Endometrial microvascular endothelial cells (primary cell): ENCODE measurements around the gene CXorf38. TPM values are rescaled to one million over a fixed set of nuclear protein-coding genes. Genes with fewer than 3 reads are reported as not detected.
"Not testable (repeated sequence)": the region's sequence is repeated elsewhere in the genome, so short reads cannot be mapped to it uniquely, and the experiment has no call there.

Experiments used
- in situ Hi-C: cut with HindIII; loops from 2 replicates; pipeline ENCODE4 v1.10.0; 2017; ENCODE audit warnings: low sequenced_read_pairs, low pct_unique_long_range_greater_than_20kb; ENCODE audit errors: inconsistent ontology term
- total RNA-seq: library from RNA; depleted of rRNA; stranded (reverse); fragments of >200 nt; gene quantifications from one replicate; pipeline ENCODE4 v1.2.3, GENCODE V29; 2015; ENCODE audit errors: inconsistent ontology term

The CXorf38 gene
- total RNA-seq, 1 donor from 2014 or later: 15.6 TPM

- in situ Hi-C loops: no loop called here
These were observed 9.7 kb downstream of the CXorf38 start for GRCh38 chrX:40637687-40638086.

- in situ Hi-C loops: no loop called here
These were observed 15.2 kb downstream of the CXorf38 start for GRCh38 chrX:40632199-40632598.

DNA sequence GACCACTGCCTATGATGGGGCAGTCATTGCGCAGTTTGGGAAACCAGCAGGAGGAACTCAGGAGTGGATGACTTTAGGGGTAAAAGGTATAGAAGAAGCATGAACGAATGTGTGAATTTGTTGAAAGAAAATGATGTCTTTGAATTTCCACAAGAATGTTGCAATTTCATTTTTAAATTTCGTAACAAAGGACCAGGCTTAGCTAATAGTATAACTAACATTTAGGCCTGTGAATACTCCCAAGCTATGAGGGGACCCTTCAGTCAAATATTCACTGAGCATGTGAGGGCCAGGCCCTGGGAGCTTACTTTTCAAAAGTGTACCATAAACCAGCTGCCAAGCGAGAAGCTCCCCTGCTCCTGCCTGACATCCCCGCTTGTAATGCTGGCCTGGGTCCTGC lies 18.9 kb downstream of the CXorf38 start:
- in situ Hi-C loops: no loop called here

GRCh38 chrX:40625294-40625693 lies 22.1 kb downstream of the CXorf38 start:
- in situ Hi-C loops: no loop called here

DNA sequence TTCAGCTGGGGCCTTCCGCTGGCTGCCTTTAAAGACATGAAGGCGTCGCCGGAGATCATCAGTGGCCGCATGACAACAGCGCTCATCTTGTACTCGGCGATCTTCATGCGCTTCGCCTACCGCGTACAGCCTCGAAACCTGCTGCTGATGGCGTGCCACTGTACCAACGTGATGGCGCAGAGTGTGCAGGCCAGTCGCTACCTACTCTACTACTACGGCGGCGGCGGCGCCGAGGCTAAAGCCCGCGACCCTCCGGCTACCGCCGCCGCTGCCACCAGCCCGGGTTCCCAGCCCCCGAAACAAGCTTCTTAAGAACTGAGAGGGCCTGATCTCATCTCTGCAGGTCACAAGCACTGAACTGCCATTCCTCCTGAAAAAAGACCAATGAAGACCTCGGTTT lies 23.7 kb downstream of the CXorf38 start:
- in situ Hi-C loops: no loop called here

DNA sequence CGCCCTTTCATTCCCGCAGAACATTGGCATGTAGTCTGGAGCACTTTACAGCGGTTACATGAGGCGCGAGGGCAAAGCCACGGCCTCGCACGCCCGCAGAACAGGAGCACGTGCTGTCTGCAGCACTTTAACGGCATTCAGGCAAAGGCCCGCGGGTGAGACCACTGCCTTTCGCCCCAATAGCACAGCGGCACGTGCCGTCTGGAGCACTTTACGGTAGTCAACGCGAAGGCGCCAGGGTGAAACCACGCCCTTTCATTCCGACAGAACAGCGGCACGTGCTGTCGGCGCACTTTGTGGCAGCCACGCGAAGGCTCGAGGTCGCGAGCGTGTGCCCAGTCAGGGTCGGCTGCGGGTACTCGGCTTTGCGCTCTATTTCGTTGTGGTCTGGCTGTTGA lies 24.2 kb downstream of the CXorf38 start, which contains the start of gene MPC1L:
MPC1L (plus strand) TSS at position 290 of the 398 bp plus-strand sequence. CDS start 138 bp downstream, outside the sequence.
- in situ Hi-C loops: no loop called here

GRCh38 chrX:40622479-40623138 lies 24.8 kb downstream of the CXorf38 start:
- in situ Hi-C loops: no loop called here

DNA sequence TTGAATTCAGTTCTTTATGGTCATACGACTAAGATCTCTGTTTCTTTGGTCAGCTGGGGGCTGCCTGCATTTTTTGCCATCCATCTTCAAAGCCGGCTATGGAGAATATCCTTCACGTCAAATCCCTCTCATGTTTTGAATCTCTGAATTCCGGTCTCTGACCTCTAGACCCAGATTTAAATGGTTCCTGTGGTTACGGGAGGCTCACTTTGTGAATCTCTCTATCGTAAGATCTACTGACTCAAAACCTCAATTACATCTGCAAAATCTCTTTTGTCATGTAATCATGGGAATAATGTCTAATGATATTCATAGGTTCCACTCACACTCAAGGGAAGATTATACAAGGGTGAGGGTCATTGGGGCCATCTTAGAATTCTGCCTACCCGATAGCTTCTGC lies 29.8 kb downstream of the CXorf38 start:
- in situ Hi-C loops: no loop called here

DNA sequence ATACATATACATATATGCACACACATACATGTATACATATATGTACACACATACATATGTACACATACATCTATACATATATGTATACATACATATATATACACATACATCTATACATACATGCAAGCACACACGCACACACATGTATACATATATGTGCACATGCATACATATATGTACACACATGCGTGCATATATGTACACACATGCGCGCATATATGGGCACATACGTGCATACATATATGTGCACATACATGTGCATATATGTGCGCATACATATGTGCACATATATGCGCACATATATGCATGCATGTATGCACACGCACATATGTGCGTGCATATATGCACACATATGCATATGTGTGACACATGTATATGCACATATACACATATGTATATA lies 31.4 kb downstream of the CXorf38 start:
- in situ Hi-C loops: no loop called here

DNA sequence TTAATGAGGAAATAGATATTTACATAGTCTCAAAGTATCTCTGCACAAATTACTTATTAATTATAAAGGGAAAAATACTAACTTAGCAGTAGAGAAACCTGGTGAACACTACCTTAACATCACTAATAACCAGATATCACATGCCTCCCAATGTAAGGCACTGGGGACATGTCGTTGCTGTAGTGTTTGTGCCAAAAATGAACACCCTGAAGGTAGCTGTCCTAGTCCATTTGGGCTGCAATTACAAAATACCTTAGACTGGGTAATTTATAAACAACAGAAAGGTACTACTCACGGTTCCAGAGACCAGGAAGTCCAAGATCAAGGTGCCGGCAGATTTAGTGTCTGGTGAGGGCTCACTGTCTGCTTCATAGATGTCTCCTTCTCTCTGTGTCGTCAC lies 34.9 kb downstream of the CXorf38 start:
- in situ Hi-C loops: no loop called here

GRCh38 chrX:40607381-40607780 lies 40.0 kb downstream of the CXorf38 start:
- in situ Hi-C loops: no loop called here

- in situ Hi-C loops: no loop called here
These were observed 43.9 kb downstream of the CXorf38 start for GRCh38 chrX:40603446-40603845.

GRCh38 chrX:40589616-40590321 lies 57.6 kb downstream of the CXorf38 start:
- in situ Hi-C loops: not testable (repeated sequence)

DNA sequence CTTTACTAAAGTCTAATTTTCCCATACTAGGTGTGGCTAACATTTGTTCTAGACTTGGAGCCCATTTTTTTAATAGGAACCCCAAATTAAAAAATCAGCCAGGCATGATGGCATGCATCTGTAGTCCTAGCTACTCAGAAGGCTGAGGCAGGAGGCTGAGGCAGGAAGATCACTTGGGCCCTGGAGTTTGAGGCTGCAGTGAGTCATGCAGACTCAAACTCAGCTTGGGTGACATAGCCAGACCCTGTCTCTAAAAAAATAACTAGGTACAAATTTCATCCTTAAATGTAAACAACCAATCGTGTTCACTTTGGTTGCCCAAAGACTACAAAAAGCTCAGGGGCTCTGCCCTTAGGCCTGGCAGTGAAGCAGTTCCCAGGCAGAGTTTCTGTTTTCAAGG lies 59.7 kb downstream of the CXorf38 start:
- in situ Hi-C loops: not testable (repeated sequence)

DNA sequence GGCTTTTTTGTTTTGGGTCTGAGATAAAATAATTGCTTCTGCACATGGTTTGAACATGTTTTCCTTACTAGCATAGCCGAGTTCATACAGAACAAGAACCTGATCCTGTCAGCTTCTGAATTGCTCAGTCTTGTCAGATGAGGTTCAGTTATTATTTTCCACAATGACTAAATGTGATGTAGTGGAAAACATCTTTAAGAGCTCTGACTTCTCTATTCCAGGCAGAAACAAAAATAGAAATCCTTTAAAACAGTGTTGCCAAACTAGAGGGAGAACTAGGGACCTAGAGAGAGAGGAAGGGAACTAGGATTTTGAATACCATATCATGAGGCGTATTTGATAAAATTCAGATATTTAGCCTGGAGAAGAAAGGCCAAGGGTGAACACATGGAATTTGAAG lies 64.5 kb downstream of the CXorf38 start:
- in situ Hi-C loops: no loop called here

- in situ Hi-C loops: not testable (repeated sequence)
These were observed 65.2 kb downstream of the CXorf38 start for GRCh38 chrX:40582178-40582577.

DNA sequence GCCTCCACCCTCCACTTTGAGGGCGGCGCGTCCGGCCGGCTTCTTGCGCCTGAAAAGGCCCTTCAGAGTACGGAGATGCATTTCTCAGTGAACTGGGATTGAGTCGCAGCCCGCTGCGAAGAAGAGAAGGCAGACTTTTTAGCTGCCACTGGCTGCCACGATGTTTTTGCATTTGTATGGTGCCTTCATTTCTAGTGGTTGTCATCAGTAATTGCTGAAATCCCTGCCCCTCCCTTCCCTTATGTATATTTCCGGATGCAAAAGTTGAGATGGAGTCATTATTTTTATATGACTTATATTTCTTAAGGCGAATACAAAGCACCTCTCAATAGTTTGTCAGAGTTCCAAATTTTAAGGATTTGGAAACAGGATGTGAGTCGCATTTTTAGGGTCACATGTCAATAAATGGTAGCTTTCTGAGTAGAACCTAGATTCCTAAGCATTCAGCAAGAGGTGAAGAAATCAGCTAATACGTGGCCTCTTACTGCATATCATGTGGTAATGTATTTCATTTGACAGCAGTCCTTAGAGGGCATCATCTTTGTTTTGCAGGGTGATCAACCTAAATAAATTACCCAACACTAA lies 65.9 kb downstream of the CXorf38 start:
- in situ Hi-C loops: no loop called here

DNA sequence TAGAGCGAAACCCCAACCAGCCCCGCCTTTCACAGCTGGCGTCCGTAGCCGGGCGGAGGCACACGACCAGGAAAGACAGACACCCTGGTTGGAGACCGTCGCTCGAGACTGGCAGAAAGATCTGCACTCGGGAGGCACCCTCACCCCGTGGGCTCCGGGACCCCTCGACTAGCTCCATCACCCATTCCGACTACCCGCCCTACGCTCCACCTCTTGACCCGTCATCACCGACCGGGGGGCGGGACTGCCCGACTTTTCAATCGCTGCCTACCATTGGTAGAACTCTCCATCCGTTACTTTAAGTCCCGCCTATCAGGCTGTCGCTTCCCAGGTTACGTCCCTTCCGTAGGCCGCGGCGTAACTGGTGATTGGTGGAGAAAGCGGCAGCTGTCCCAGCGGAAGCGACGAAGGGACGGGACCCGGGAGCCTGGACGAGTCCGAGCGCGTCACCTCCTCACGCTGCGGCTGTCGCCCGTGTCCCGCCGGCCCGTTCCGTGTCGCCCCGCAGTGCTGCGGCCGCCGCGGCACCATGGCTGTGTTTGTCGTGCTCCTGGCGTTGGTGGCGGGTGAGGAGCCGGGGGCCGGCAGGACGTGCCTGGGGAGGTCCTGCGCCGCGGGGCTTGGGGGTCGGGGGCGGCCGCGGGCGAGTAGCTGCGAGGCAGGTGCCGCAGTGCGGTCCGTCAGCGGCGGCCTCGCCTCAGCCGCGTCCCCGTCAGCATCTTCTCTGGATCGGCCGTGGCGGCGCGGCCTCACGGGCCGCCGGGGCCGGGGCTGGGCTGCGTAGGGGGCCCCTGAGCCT lies 66.6 kb downstream of the CXorf38 start, which contains the start of gene ATP6AP2:
ATP6AP2 (plus strand) TSS at position 434 of the 799 bp plus-strand sequence; CDS start at position 530, 96 bp downstream.
- in situ Hi-C loops: no loop called here

GRCh38 chrX:40579900-40580536 lies 67.3 kb downstream of the CXorf38 start:
- in situ Hi-C loops: no loop called here
